Measurements from ENCODE around the gene HDGFL2.

HDGFL2 gene

DNA sequence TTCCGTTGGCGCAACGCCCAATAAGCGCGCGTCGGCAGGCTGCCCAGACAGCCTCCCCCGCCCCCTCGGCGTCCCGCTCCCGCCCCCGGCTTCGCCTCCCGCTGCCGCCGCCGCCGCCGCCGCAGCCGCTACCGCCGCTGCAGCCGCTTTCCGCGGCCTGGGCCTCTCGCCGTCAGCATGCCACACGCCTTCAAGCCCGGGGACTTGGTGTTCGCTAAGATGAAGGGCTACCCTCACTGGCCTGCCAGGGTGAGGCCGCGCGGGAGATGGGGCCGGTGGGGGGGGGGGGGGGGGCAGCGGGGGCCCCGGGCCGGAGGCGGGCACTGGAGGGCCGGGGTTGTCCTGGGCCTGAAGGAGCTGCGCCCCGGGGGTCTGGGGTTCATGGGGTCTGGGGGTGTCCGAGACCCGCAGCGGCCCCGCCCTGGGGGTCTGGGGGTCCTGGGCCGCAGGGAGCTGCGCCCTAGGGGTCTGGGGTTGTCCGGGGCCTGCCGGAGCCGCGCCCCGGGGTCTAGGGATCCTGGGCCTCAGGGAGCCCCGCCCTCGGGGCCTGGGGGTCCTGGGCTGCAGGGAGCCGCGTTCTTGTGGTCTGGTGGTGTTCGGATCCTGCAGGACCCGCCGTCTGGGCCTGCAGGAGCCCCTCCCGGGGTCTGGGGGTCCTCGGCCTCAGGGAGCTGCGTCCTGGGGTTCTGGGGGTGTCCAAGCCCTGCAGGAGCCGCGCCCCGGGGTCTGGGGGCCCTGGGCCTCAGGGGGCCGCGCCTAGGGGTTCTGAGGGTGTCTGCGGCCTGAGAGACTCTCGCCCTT, at the start of gene HDGFL2:
Gene HDGFL2, plus strand, starts transcription at position 124 of the 801 bp plus-strand sequence. Its CDS starts 54 bp downstream, at position 178.
- no peak for DNase-seq

DNA sequence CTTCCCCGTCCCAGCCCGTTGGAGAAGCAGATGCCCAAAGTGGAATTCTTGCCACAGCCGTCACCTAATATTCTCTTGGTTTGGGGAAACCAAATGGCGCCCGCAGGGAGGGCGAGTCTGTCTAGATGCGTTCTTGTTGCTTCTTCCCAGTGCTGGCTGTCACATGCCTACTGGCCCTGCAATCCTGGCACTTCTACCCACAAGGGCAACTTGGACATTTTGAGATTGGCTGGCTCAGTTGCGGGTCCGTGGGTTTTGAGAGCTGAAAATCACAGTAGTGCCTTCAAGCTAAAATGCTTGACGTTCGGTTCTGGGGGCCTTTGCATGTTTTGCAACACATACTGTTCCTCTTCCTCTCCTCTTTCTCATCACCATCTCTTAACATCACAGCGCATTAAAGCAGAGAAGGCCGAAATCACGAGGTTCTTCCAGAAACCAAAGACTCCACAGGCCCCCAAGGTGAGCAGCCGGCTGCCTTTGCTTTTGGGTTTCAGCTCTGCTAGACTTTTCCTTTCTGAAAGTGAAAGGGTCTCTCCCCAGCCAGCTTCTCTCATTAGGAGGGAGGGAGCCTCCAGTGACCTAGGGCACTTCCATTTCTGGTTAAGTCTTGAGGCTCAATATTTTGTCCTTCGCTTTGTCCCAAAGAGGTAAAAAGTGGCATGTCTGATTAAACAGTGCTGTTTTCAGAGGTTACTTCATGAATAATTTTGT, 48.5 kb upstream of the HDGFL2 start:
- no peak for DNase-seq

DNA sequence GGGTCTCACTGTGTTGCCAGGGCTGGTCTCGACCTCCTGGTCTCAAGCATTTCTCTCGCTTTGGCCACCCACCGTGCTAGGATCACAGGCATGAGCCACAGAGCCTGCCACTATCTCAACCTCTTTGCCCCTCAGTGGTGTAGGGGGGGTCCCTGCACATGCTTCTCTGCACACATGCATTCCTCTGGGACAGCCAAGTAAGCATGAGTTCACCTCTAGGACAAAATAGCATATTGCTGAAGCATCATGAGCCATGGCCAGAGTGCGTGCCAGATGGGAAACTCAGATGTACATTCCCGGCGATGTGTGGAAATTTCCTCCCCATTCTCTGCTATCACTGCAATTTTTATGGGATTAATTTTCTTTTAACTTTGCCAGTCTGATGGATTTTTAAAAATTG, 46.6 kb upstream of the HDGFL2 start:
- no peak for DNase-seq

DNA sequence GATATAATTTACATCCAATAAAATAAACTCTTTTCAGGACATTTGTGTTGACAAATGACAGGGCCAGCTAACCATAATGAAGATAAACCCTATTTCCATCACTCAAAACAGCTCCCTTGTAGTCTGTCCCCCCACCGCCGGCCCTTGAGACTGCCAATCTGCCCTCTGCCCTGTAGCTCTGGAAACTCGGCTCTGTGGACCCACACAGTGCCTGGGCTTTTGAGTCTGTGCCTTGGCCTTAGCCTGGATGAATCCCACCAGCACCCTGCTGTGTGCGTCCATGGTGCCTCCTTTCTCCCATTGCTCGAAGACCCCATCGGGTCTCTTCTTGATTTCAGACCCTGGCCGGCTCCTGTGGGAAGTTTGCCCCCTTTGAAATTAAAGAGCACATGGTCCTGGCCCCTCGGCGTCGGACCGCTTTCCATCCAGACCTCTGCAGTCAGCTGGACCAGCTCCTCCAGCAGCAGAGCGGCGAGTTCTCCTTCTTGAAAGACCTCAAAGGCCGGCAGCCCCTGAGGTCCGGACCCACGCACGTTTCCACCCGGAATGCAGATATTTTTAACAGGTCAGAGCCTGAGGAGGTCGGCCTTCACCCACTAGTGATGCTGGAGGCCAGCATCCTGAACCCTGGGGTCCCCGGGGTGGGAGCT, 43.6 kb upstream of the HDGFL2 start:
- DNase-seq = no peak

DNA sequence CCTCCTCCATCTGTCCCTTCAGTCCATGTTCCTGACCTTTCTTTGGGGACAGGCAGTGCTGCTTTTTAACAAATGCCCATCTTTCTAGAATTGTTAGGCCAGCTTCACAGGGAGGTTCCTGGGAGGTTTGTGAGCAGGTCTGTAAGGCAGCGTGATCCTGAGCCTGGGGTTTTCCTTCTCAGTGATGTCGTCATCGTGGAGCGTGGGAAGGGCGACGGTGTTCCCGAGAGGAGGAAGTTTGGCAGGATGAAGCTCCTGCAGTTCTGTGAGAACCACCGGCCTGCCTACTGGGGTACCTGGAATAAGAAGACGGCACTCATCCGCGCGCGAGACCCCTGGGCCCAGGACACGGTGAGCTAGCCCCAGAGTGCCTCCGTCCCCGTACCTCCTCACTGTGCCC, 42.8 kb upstream of the HDGFL2 start:
- no peak for DNase-seq

DNA sequence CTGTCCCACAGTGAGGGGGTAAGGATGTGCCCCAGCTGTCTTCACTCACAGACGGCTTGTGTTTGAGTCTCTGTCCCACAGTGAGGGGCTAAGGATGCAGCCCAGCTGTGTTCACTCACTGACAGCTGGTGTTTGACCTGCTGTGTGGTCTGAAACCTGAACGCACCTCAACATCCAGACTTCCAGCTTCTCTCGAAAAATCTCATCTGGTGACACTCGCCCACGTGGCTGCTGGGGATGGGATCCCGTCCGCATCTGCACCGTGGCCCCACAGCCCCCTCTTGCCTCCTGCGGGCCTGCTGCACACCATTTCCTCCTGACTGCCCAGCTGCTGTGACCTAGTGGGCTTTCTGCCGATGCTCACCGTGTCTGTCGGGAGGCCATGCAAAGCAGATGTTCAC, 42.3 kb upstream of the HDGFL2 start:
- DNase-seq = no peak

DNA sequence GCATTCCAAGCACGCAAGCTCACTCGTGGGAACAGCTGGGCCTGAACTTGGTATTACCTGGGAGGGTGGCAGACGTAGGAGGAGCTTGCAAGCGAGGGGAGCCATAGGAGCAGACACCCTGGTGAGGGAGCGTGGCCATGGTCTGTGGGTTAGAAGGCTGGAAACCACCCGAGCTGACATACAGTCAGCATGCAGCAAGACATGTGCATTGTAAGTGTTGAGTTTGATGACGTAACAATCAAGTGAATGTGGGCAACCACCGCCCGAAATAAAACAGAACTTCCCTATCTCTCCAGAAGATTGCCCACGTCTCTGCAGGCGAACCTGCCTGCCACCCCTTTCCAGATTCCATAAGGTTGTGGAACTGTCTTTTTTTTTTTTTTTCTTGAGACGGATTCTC, 41.3 kb upstream of the HDGFL2 start:
- DNase-seq = no peak

DNA sequence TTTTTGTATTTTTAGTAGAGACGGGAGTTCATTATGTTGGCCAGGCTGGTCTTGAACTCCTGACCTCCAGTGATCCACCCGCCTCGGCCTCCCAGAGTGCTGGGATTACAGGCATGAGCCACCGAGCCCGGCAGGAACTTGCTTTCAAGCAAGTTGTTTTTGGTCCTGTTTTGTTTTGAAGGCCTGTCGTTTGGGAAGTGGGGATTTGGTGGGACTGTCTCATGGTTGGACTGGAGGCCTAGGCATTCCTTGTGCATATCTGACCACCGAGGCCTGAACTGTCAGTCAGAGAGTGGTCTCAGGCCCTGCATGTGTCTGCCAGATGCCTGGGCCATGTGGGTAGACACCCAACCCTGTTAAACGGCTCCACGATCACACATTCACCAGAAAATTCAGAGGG, 40.8 kb upstream of the HDGFL2 start:
- no peak for DNase-seq

DNA sequence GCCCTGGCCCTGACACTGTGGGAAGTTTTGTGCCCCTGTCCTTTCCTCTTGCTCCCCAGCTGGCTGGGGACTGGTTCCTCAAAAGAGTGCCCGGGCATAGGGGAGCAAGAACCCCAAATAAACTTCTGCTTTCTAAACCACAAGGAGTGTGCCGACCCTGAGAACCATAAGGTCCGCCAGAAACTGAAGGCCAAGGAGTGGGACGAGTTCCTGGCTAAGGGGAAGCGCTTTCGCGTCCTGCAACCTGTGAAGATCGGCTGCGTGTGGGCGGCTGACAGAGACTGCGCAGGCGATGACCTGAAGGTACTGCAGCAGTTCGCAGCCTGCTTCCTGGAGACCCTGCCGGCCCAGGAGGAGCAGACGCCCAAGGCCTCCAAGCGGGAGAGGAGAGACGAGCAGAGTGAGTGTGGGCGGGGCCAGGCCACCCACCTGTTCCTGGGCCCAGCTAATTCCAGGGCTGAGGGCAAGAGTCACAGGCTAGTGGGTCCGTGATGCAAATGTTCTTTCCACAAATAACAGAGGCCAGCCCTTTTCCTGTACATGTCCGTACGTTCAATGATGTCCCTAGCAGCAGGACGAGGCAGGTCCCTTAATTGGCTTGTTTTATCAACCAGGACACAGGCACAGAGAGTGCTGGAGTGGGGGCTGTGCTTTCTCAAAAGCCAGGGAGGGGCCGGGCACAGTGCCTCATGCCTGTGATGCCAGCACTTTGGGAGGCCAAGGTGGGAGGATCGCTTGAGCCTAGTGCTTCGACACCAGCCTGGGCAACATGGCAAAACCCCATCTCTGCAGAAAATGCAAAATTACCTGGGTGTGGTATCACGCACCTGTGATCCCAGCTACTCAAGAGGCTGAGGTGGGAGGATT, 40.1 kb upstream of the HDGFL2 start:
- DNase-seq = no peak

DNA sequence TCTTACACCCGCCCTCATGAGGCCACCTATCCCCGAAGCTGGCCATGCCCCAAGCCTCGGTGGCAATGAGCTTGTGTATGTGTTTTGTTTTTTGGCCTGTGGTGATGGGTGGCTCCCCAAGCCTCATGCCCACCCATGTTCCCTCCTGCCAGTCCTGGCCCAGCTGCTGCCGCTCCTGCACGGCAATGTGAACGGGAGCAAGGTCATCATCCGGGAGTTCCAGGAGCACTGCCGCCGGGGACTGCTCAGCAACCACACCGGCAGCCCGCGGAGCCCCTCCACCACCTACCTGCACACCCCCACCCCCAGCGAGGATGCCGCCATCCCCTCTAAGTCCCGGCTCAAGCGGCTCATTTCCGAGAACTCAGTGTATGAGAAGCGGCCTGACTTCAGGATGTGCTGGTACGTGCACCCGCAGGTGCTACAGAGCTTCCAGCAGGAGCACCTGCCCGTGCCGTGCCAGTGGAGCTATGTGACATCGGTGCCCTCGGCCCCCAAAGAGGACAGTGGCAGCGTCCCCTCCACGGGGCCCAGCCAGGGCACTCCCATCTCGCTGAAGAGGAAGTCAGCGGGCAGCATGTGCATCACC, 39.1 kb upstream of the HDGFL2 start:
- no peak for DNase-seq

DNA sequence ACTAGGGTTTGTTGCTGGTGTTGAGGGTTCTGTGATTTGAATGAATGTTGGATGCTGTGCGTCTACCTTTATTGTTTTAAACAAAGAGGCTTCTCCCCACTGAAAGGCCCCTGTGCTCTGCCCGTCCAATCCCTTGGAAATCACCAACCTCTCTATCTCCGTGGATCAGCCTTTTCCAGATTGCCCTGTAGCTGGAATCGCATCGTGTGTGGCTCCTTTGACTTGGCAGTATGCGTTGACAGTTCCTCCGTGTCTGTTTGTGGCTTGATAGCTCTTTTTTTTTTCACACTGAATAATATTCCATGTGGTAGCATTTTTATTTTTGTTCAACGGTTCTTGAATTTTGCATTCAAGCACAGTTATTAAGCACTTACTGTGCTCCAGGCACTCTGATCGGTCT, 37.7 kb upstream of the HDGFL2 start:
- DNase-seq = no peak

DNA sequence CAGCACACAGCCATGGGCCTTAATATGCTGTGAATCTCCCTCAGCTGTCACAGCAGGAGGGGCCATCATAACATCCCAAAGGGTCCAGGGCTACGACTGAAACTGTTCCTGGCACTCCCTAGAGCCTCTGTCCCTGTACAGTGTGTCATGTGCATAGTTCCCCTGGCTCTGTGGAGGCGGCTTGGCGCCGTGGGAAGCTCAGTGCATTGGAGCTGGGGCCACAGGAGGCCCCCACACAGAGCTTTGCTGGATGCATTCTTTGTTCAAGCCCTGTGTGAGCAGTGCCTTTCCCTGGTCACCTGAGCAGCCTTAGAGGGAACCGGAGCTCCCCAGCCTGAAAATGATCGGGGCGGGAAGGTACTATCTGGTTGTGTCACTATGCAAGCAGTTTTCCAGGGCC, 35.9 kb upstream of the HDGFL2 start:
- DNase-seq = no peak

DNA sequence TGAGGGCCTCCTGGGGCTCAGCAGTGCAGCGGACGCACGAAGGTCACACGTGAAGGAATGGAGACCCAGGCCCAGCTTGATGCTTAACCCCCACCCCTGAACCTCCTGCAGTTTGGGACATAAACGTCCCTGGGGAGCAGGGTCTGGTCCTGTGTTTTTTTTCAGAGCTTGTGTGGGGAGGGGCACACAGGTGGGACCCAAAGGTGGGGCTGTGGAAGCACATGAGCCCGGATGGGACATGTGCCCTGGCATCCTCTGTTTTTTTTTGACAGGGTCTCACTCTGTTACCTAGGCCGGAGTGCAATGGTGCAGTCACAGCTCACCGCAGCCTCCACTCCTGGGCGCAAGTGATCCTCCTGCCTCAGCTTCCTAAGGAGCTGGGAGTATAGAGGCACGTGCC, 35.0 kb upstream of the HDGFL2 start:
- no peak for DNase-seq

DNA sequence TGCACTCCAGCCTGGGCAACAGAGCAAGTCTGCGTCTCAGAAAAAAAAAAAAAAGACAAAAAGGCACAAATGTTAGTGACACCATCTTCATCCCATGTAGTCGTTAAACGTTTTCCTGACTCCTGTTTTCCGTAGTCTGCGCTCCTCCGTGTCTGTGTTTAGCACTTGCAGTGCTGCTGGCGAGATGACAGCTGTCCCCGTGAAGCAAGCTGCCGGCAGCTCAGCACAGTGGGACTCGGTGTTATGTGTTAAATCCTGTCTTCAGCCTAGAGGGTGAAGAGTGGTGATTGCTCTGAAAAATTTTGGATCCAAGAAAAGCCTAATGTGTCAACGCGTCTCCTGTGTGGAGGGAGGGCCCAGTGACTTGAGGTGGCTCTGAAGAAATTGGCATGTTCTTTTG, 32.9 kb upstream of the HDGFL2 start:
- no peak for DNase-seq

DNA sequence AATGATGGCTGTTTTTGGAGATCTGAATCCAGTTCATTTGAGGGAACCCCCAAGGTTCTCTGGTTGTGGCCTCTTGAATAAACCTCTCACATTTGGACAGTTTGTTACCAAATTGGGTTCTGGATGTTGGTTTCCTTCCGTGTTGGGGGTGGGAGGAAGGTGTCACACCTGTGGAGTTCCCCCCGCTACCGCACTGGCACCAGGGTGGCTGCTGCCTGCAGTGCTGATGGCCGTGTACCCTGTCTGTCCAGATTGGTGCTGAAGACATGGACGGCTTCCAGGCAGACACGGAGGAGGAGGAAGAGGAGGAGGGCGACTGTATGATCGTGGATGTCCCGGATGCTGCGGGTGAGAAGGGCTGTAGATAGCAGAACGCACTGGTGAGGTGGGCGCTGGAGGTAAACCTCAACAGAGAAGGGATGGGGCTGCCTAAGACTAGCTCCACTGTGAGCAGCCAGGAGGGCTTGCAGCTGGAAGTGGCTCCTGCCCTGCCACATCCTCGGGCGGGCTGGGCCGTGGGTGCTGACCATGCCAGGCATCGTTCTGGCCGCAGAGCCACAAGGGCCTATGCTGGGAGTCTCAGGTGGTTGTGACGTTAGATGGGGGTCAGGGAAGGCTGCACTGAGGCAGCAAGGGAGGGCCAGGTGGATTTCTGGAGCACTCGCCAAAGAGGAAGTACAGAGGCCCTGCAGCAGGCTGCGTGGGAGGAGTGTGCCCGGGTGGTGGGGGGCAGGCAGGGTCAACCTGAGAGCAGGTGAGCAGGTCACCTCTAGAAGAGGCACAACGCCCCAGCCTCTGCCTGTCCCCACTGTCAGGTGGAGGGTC, 29.9 kb upstream of the HDGFL2 start:
- no peak for DNase-seq

DNA sequence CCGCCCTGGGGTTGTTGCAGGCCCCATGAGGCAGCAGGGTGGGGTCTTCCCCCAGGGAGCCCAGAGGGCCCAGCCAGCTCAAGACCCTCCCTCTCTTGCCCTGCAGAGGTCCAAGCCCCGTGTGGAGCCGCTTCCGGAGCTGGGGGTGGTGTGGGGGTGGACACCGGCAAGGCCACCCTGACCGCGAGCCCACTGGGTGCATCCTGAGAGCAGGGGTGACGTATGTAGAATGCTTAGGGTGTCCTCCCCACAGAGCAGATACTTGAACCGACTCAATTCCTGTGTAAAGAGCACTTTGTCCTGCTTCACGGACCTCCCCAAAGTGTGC, 29.3 kb upstream of the HDGFL2 start:
- DNase-seq = no peak

DNA sequence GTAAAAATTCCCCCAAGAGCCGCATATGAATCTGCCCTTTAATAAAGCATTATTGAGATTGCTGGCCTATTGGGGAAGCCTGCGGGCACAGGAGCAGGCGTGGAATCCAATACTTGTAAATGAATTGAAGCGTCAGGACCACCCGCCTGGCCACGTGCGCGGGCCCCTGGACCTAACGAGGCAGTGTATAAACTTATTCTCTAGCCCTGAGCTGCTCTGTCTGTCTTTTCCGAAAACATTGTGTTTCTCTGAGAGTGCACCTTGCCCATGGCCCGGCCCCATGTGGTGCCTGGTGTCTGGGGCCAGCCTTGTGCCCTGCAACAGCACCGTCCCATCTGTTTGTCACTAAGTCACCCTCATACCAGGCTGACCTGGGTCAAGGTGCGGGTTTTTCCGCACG, 28.9 kb upstream of the HDGFL2 start:
- DNase-seq = no peak

DNA sequence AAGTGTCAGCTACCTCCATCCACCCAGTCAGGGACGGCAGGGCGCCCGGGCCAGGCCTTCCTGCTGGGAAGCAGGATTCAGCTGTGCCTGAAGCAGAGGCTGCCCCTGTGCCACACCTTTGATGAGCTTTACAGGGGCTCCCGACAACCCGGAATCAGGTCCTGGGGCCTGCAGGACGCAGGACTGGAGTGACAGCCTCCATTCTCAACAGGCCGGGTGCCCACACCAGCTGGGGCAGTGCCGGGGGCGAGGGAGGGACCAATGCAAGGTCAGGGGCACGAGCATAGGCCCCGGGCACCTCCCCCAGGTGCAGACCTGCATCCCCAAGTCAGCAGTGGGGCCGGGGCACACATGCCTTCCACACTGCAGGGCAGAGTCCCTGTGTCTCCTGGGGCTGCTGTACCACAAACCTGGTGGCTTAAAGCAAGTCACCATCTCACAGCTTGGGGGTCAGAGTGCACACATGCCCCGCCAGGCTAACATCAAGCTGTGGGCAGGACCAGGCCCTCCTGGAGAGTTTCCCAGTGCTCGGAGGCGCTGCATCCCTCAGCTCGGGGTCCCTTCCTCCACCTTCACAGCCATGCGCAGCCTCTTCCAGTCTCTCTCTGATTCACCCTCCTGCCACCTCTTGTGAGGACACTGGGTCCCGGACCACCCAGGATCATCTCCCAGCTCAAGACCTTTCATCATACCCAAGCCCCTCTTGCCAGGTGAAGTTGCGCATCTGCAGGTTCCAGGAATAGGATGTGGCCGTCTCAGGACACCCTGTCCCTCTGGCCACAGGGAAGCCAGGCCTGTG, 27.9 kb upstream of the HDGFL2 start:
- DNase-seq = no peak

DNA sequence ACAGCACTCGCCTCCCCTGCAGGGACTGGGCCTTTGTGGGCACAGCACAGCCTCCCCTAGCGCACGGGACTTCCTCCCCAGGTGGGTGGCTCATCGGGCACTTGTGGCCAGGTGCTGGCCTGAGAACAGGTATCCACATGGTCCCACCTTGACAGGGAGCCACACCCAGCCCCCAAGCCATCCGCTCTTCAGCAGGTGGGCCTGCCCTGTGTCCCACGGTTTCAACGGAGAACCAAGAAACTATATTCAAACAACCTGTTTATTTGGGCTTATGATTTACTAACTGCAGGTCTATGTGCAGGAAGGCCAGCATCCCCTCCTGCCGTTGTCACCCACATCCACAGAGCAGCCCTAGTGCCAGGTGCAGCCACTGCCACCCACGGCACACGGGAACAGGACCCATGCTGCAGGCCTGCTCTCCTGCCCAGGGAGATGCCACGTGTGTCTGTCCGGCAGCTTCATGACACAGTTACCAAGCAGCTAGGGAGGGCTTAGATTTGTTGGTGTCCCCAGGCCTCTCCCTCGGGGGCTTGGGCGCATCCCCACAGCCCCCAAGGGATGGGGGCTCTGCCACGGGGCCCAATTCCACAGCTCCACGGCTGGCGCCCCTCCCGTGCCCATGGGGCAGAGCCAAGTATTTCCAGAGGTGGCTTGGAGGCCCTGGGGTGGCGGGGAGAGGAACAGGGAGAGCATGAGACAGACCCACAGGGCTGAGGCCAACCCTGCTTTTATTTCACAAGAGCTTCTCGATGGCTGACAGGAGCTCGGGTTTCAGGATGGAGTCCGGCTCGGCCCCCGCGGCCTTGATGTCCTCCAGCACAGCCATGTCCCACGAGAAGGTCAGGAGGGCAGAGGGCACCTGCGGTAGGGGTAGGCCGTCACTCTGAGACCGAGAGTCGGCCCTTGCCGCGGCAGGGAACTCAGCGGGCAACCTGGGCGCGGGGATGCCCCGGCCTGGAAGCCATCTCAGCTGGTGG, 27.0 kb upstream of the HDGFL2 start:
- no peak for DNase-seq

Data from activated naive CD4-positive, alpha-beta T cell treated with Interleukin-2 at 50 U/mL for 16 hours (primary cell).